ENCODE measurements around the gene SLC26A8. TPM values are rescaled to one million over a fixed set of nuclear protein-coding genes. Genes with fewer than 3 reads are reported as not detected.
A peak's percentile ranks its signal among the peaks of the same experiment; 100 is the strongest.

The SLC26A8 gene
- total and polyA plus RNA-seq, 2 of the 13 experiments (the other 11 are each of a cell fraction or from before 2014, with no cell fraction given) = 0.46 TPM; not detected in 1

GRCh38 chr6:35922139-35922554 is 102.3 kb downstream of the SLC26A8 start (continued):
- TF ChIP-seq AHDC1 (CRISPR knock-in tag; IDR thresholded peaks at IDR 0.05; ENCODE audit: borderline replicate concordance) = no peak
- TF ChIP-seq HIVEP1 (CRISPR knock-in tag; IDR thresholded peaks at IDR 0.05) = no peak
- TF ChIP-seq RFX3 (CRISPR knock-in tag; IDR thresholded peaks at IDR 0.05) = no peak
- no peak for TF ChIP-seq LCORL (IDR thresholded peaks at IDR 0.05)
- TF ChIP-seq LCORL (CRISPR knock-in tag; IDR thresholded peaks at IDR 0.05) = peak; percentile 53; the same call in 1 of the 2 replicates
- no peak for TF ChIP-seq ZBTB34 (CRISPR knock-in tag; IDR thresholded peaks at IDR 0.05)
- no peak for TF ChIP-seq ZNF577 (CRISPR knock-in tag; IDR thresholded peaks at IDR 0.05; ENCODE audit: borderline replicate concordance, low read depth)
- 0 out of 2 replicates have a peak, but pooled peaks have one; percentile 33 for TF ChIP-seq ZNF670 (CRISPR knock-in tag; IDR thresholded peaks at IDR 0.05; ENCODE audit: borderline replicate concordance)
- TF ChIP-seq PAXIP1 (CRISPR knock-in tag; conservative IDR thresholded peaks at IDR 0.05) = peak; percentile 64
- TF ChIP-seq SSRP1 (CRISPR knock-in tag; IDR thresholded peaks at IDR 0.05) = no peak
- TF ChIP-seq PTBP1 (IDR thresholded peaks at IDR 0.05; ENCODE audit: low read depth, low read length, poor library complexity, severe bottlenecking) = no peak
- TF ChIP-seq ZBTB14 (CRISPR knock-in tag; IDR thresholded peaks at IDR 0.05) = no peak
- TF ChIP-seq HOMEZ (CRISPR knock-in tag; IDR thresholded peaks at IDR 0.05; ENCODE audit: low read depth) = no peak
- TF ChIP-seq ZNF101 (CRISPR knock-in tag; IDR thresholded peaks at IDR 0.05; ENCODE audit: borderline replicate concordance, low read depth) = no peak
- no peak for TF ChIP-seq CERS6 (CRISPR knock-in tag; IDR thresholded peaks at IDR 0.05)
